Stimulated activated CD4-positive, alpha-beta T cell treated with anti-CD3 and anti-CD28 coated beads, Interleukin-12 subunit alpha, Interleukin-12 subunit beta, amount 100 ng/mL, for 4 hours (primary cell): ENCODE data around the gene COL11A2.

ENCODE experiments used
- DNase-seq: peaks from one replicate; pipeline ENCODE4 v3.0.0-alpha.2; 2020

COL11A2 gene

GRCh38 chr6:33171016-33171879 lies 21.0 kb downstream of the COL11A2 start:
- DNase-seq, result no peak

GRCh38 chr6:33170176-33171015 lies 21.9 kb downstream of the COL11A2 start:
- no peak for DNase-seq

- no peak for DNase-seq
Measured at GRCh38 chr6:33169291-33170175, 22.7 kb downstream of the COL11A2 start.

- no peak for DNase-seq
Measured at GRCh38 chr6:33168639-33169038, 23.6 kb downstream of the COL11A2 start.

DNA sequence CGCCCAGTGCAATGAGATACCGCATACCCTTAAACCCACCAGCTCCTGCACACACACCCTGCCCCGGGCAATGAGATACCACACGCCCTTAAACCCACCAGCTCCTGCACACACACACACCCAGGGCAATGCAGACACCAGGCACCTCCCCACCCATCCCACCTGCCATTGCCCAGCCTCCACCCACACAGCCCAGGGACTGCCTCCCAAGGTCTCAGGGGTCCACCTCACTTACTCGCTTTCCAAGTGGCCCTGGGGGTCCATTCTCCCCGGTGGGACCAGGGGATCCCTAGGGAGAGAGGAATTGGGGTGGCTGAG lies 24.0 kb downstream of the COL11A2 start:
- DNase-seq, result no peak

GRCh38 chr6:33167374-33168283 lies 24.6 kb downstream of the COL11A2 start:
- DNase-seq, result no peak

DNA sequence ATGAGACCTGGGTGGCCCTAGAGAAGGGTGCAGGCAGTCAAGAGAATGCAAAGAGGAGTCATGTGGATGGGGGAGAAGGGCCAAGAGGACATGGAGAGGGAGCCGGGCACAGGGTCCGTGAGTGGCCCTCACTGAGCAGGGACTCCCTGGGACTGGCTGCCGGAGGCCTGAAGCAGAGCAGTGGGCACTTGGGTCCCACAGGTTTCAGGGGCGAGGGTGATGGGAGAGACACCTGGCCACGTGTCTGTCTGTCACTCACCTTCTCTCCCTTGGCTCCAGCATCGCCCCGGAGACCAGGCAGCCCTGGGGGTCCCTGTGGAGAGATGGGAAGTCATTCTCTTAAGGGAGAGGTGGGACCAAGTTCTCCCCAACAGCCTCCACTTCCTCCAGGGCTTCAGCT lies 25.5 kb downstream of the COL11A2 start:
- no peak for DNase-seq

DNA sequence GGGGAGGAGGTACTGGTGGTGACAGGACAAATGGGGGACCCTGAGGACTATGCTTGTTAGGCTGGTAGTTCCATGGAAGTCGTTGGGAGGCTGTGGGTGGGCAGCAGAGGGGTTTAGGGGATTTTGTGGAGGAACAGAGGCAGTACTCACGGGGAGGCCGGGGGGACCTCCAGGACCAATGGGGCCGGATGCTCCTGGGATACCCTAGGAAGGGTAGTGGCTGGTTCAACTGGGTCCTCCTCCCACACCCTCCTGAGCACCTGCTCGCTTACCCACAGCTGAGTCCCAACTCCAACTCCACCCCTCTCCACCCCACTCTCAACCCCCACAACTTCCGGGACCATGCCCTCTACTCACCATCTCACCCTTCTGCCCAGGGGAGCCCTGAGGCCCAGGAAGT lies 25.9 kb downstream of the COL11A2 start:
- no peak for DNase-seq

- DNase-seq, result no peak
Measured at GRCh38 chr6:33165581-33166258, 26.5 kb downstream of the COL11A2 start.

DNA sequence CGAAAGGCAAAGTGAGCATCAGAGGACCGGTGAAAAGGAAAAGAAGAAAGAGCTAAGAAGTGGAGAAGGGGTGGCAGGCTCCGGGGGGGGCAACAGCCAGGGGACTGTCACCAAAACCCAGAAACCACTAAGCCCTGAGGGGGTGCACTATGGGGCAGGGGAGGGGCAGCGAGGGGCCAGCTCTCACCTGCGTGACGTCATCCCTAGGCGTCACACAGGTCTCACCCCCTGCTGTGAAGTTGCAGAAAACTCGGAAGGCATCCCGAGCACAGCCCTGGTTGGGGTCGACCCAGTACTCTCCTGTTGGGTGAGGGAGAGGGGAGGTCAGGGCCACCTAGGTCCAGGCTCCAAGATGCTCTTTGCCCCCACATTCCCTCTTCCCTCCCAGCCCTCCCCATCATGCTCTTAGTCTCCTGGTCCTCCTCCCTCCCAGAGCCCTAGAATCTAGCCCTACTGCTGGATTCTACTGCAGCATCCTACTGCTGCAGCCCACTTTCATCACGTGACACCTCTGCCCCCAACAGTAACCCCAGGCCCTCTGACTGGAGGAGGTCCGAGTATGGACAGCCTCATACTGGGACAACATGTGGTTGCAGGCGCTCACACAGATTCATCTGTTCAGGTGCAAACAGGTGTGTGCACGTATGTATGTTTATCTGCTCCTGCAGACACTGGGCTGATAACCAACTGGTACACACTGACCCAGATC lies 27.4 kb downstream of the COL11A2 start:
- no peak for DNase-seq

DNA sequence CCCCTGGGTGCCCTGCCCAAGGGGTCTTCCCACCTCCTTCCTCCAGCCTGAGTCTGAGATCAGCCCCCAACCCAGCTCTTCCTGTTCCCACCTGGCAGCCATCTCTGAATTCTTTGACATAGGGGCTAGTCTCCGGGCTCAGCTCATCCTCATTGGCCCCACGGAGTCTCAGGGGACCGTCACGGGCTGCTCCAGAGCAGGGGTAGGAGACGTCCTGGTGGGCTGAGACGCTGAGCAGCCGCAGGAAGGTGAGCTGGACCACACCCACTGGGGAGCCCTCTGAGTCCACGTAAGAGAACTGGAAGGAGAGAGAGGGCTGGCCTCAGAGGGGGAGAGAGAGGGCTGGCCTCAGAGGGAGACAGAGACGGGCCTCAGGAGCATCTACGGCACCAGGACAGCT lies 28.1 kb downstream of the COL11A2 start:
- no peak for DNase-seq

DNA sequence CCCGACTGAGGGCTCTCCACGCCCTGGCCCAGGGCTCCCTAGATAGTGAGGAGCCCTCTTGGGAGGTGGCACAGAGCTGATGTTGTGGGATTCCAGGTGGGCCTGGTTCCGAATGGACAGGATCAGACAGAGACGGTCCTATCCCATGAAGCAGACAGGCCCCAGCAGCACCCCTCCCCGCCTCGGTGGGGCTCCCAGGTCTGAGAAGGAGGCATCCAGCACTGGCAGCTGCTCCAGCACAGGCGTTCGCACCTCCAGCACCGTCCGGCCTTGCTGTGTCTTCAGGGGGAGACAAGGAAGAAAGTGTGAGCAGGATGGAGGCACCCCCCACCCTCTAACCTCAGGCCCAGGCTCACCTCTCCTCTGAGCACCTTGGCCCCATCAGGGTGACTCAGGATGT lies 28.7 kb downstream of the COL11A2 start:
- DNase-seq, result no peak

DNA sequence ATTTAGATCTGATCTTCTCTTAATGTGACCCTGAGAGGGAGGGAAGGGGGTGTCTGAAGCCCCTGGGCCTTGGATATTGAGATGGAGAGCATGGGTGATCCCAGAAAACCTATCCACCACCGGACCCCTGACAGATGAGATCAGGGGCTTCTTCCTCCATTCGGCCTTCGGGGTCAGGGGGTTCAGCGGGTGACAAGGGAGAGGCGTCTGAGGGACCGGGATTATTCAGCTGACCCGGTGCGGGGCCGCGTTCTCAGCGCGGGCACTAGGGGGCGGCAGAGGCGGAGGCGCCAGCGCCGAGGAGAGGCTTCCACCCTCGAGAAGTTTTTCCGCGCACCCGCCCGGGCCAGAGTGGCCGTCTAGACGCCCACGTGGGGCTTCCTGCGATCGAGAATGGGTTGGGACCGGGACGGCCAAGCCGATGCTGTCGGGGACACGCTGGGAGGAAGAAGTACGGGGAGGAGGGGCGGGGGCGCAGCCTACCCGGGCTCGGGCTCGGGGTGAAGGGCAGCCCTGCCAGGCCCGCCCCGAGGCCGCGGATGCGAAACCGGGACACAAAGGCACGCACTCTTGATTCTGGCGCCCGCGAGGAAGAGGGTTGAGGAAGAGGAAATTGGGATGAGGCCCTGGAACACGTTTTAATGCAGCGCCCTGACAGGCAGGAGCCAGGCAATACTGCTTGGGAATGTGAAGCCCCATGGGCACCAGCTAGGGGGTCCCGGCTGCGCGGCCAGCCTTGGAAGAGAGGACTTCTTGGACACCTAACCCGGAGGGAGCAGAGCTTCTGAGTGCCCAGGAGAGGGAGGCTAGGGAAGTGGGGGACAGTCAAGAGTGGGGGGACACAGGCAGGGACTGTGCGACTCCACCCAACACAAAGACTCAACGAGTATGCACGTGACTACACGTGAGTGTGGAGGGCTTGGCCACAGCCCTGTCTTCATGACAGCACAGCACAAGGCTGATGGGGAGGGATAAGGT lies 30.6 kb downstream of the COL11A2 start:
- DNase-seq, result peak; percentile 82

GRCh38 chr6:33160728-33161344 lies 31.4 kb downstream of the COL11A2 start:
- no peak for DNase-seq

DNA sequence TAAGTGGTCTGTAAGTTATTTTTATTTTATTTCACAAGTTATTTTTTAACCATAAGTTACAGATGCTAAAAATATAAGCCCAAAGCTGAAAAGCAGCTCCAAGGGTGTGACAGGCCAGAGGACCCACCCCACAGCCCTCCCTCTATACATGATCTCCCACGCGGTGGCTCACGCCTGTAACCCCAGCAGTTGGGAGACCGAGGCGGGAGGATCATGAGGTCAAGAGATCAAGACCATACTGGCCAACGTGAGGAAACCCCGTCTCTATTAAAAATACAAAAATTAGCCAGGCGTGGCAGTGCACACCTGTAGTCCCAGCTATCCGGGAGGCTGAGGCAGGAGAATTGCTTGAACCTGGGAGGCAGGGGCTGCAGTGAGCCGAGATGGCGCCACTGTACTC lies 32.2 kb downstream of the COL11A2 start:
- no peak for DNase-seq

DNA sequence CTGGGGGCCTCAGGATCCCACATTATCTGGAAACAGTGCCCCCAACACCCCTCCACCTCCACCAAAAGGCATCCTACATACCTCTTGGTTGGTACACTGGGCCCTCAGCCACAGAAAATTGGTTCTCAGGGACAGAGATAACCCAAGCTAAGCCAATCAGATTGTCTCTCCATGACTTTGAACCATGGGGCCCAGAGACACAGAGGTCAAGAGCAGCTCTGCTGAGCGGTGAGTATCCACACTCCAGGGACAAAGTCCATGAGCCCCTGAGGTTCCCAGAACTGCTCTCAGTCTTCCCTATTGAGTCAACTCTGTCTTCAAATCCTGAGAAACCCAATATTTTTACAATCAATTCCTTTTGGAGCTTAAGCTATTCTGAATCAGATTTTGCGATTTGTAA lies 35.3 kb downstream of the COL11A2 start:
- no peak for DNase-seq

GRCh38 chr6:33156561-33156960 lies 35.7 kb downstream of the COL11A2 start:
- no peak for DNase-seq

GRCh38 chr6:33154349-33154748 lies 37.9 kb downstream of the COL11A2 start:
- DNase-seq, result no peak

DNA sequence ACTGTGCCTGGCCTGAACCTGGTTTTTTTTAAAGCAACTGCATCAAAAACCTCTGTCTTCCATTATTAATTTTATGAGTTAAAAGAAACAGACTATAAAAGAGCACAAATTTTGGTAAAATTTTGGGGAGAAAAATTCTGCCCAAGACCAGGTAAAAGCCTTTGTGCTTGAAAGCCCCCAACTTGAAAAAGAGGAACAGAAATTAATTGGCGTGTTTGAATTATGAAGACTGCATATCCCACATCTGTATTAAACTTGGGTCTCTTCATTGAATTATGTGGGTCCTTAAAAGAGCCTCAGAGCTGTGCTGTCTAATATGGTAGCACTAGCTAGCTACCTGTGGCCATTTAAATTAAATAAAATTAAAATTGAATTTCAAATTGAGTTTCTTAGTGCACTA lies 41.2 kb downstream of the COL11A2 start:
- no peak for DNase-seq
